ENCODE measurements around the gene EN2.

GRCh38 chr7:155469311-155470185 lies 11.6 kb downstream of the EN2 start:
- no peak for TF ChIP-seq PKNOX1 (IDR thresholded peaks at IDR 0.05)
- TF ChIP-seq FOXK2 (IDR thresholded peaks at IDR 0.05) = no peak
- TF ChIP-seq BHLHE40 (IDR thresholded peaks at IDR 0.05; ENCODE audit: borderline replicate concordance) = no peak
- TF ChIP-seq NFRKB (IDR thresholded peaks at IDR 0.05) = no peak
- no peak for TF ChIP-seq HDGF (IDR thresholded peaks at IDR 0.05; ENCODE audit: borderline replicate concordance)
- no peak for TF ChIP-seq FOXA1 (IDR thresholded peaks at IDR 0.05)
